GM19438 (cell line): ENCODE results near the gene PHKA2.
A peak's percentile ranks its signal among the peaks of the same experiment; 100 is the strongest.
"Not testable (repeated sequence)": the region's sequence is repeated elsewhere in the genome, so short reads cannot be mapped to it uniquely, and the experiment has no call there.

ENCODE experiments used
- ATAC-seq: cut with Tn5 transposase; IDR thresholded peaks from one replicate; pipeline ENCODE4 v1.9.1; 2021; ENCODE audit warnings: low read depth; ENCODE audit not compliant: unreplicated experiment

Gene PHKA2

GRCh38 chrX:18983666-18984380, at the start of gene PHKA2:
Gene PHKA2 (minus strand): TSS chrX:18984114. CDS start chrX:18983932, 182 bp downstream.
- ATAC-seq: peak; percentile 48

- no peak for ATAC-seq
Measured at GRCh38 chrX:19030805-19031204, 46.9 kb upstream of the PHKA2 start.

GRCh38 chrX:19028560-19028959, 44.6 kb upstream of the PHKA2 start:
- ATAC-seq: no peak

GRCh38 chrX:19024366-19024765, 40.5 kb upstream of the PHKA2 start:
- no peak for ATAC-seq

- no peak for ATAC-seq
Measured at GRCh38 chrX:19019996-19020395, 36.1 kb upstream of the PHKA2 start.

- ATAC-seq: peak; percentile 68
Measured at GRCh38 chrX:19017271-19017670, 33.4 kb upstream of the PHKA2 start.

GRCh38 chrX:19016614-19017013, 32.7 kb upstream of the PHKA2 start:
- not testable (repeated sequence) for ATAC-seq

- ATAC-seq: no peak
Measured at GRCh38 chrX:19007868-19008267, 24.0 kb upstream of the PHKA2 start.

GRCh38 chrX:19007011-19007410, 23.1 kb upstream of the PHKA2 start:
- ATAC-seq: no peak

GRCh38 chrX:19005909-19006308, 22.0 kb upstream of the PHKA2 start:
- ATAC-seq: no peak

- ATAC-seq: no peak
Measured at GRCh38 chrX:19003756-19004155, 19.8 kb upstream of the PHKA2 start.

GRCh38 chrX:18998653-18999052, 14.7 kb upstream of the PHKA2 start:
- no peak for ATAC-seq

GRCh38 chrX:18997916-18998315, 14.0 kb upstream of the PHKA2 start:
- ATAC-seq: no peak

- ATAC-seq: no peak
Measured at GRCh38 chrX:18996536-18996935, 12.6 kb upstream of the PHKA2 start.

- no peak for ATAC-seq
Measured at GRCh38 chrX:18995221-18995620, 11.3 kb upstream of the PHKA2 start.

- no peak for ATAC-seq
Measured at GRCh38 chrX:18994713-18995112, 10.8 kb upstream of the PHKA2 start.

- no peak for ATAC-seq
Measured at GRCh38 chrX:18992829-18993228, 8.9 kb upstream of the PHKA2 start.

GRCh38 chrX:18985186-18985435, 1.2 kb upstream of the PHKA2 start:
- peak; percentile 3 for ATAC-seq

GRCh38 chrX:18984381-18985185, 669 bp upstream of the PHKA2 start:
- ATAC-seq: peak; percentile 71

GRCh38 chrX:18981124-18981807, 2.6 kb downstream of the PHKA2 start:
- no peak for ATAC-seq

GRCh38 chrX:18980262-18980661, 3.7 kb downstream of the PHKA2 start:
- not testable (repeated sequence) for ATAC-seq

- no peak for ATAC-seq
Measured at GRCh38 chrX:18974993-18975392, 8.9 kb downstream of the PHKA2 start.
